Measurements from ENCODE around the gene AP1G1.

GRCh38 chr16:71748226-71748625, 60.4 kb downstream of the AP1G1 start:
- TF ChIP-seq POLR2A (IDR thresholded peaks at IDR 0.05), result no peak
- TF ChIP-seq, protein P1, sequence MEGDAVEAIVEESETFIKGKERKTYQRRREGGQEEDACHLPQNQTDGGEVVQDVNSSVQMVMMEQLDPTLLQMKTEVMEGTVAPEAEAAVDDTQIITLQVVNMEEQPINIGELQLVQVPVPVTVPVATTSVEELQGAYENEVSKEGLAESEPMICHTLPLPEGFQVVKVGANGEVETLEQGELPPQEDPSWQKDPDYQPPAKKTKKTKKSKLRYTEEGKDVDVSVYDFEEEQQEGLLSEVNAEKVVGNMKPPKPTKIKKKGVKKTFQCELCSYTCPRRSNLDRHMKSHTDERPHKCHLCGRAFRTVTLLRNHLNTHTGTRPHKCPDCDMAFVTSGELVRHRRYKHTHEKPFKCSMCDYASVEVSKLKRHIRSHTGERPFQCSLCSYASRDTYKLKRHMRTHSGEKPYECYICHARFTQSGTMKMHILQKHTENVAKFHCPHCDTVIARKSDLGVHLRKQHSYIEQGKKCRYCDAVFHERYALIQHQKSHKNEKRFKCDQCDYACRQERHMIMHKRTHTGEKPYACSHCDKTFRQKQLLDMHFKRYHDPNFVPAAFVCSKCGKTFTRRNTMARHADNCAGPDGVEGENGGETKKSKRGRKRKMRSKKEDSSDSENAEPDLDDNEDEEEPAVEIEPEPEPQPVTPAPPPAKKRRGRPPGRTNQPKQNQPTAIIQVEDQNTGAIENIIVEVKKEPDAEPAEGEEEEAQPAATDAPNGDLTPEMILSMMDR (IDR thresholded peaks at IDR 0.05), result no peak
- TF ChIP-seq POLR2AphosphoS5 (IDR thresholded peaks at IDR 0.05; ENCODE audit: insufficient read depth in 1 of 2, low read depth in 1 of 2), result no peak
